Lung (tissue), 12 donors: ENCODE measurements around the gene ERFL. TPM values are rescaled to one million over a fixed set of nuclear protein-coding genes. Genes with fewer than 3 reads are reported as not detected.

Experiments used
- ATAC-seq: fragments of 200-7000 bp; cut with Tn5 transposase; one replicate; pipeline ENCODE4 v1.9.1; 2020; ENCODE audit warnings: moderate number of reproducible peaks; ENCODE audit not compliant: insufficient read depth, low FRiP score
- DNase-seq, 3 donors: peaks; one replicate each; pipeline ENCODE4 v3.0.0-alpha.2; 2013 to 2017
- H3K27ac ChIP-seq, 2 donors: one replicate each; pipeline ENCODE4 v1.5.1; 2013; ENCODE audit warnings: mild to moderate bottlenecking in 2 of 2, moderate library complexity in 2 of 2, control low read depth in 1 of 2, inconsistent platforms in 1 of 2, low read depth in 1 of 2, low read length in 1 of 2
- H3K27me3 ChIP-seq, 3 donors: one replicate each; pipeline ENCODE4 v1.5.1; 2013; ENCODE audit warnings: low read length in 2 of 3; ENCODE audit not compliant: control insufficient read depth in 3 of 3, insufficient read depth in 3 of 3
- H3K36me3 ChIP-seq, 4 donors: one replicate each; pipeline ENCODE4 v1.5.1; 2013; ENCODE audit warnings: low read length in 4 of 4, mild to moderate bottlenecking in 1 of 4, moderate library complexity in 1 of 4; ENCODE audit not compliant: control insufficient read depth in 4 of 4, insufficient read depth in 4 of 4
- H3K4me1 ChIP-seq, 5 donors: one replicate each; pipeline ENCODE4 v1.5.1; 2013; ENCODE audit warnings: low read length in 5 of 5, mild to moderate bottlenecking in 2 of 5, moderate library complexity in 1 of 5; ENCODE audit not compliant: control insufficient read depth in 5 of 5, insufficient read depth in 5 of 5
- H3K4me3 ChIP-seq: one replicate; pipeline ENCODE4 v1.5.1; 2013; ENCODE audit warnings: mild to moderate bottlenecking, control low read depth, moderate library complexity
- H3K9ac ChIP-seq, 2 donors: one replicate each; pipeline ENCODE4 v1.5.1; 2013; ENCODE audit warnings: low read length in 2 of 2, control low read depth in 1 of 2; ENCODE audit not compliant: insufficient read depth in 1 of 2
- H3K9me3 ChIP-seq, 4 donors: one replicate each; pipeline ENCODE4 v1.5.1; 2013; ENCODE audit warnings: low read length in 3 of 4, mild to moderate bottlenecking in 1 of 4, moderate library complexity in 1 of 4; ENCODE audit not compliant: control insufficient read depth in 4 of 4, insufficient read depth in 3 of 4
- WGBS, 2 donors: extraction: QIAGEN DNeasy Blood & Tissue Kit; methylation state at CpG; one replicate each; pipeline ENCODE4 v1.1.7; 2013; 5-methylcytosine and 5-hydroxymethylcytosine counted together
- polyA plus RNA-seq, 2 donors: library from polyadenylated mRNA; stranded (reverse); fragments of 200-250 nt; gene quantifications; one replicate each; pipeline ENCODE4 v1.2.1, GENCODE V29; 2013
- total RNA-seq, 2 donors: library from RNA; depleted of rRNA in 1 of 2; stranded (reverse); fragments of >200 nt in 1 of 2; gene quantifications; one replicate each; pipeline ENCODE4 v1.2.1, GENCODE V29; 2014 to 2021
- TF ChIP-seq, protein P1 (sequence below): IDR thresholded peaks from 2 replicates; pipeline ENCODE4 v1.5.1; 2012; ENCODE audit warnings: mild to moderate bottlenecking; ENCODE audit errors: control extremely low read depth, extremely low read depth
- donor health status: control.
- donor health status: control.
- donor health status: Bipolar disorder and iron deficiency.
- donor health status: healthy.
- donor health status: DM: yes; HTN: yes; CAD: no.

The ERFL gene
- total and polyA plus RNA-seq, 4 donors, result 0.16 to 0.67 (median 0.37) TPM; not detected in 1

DNA sequence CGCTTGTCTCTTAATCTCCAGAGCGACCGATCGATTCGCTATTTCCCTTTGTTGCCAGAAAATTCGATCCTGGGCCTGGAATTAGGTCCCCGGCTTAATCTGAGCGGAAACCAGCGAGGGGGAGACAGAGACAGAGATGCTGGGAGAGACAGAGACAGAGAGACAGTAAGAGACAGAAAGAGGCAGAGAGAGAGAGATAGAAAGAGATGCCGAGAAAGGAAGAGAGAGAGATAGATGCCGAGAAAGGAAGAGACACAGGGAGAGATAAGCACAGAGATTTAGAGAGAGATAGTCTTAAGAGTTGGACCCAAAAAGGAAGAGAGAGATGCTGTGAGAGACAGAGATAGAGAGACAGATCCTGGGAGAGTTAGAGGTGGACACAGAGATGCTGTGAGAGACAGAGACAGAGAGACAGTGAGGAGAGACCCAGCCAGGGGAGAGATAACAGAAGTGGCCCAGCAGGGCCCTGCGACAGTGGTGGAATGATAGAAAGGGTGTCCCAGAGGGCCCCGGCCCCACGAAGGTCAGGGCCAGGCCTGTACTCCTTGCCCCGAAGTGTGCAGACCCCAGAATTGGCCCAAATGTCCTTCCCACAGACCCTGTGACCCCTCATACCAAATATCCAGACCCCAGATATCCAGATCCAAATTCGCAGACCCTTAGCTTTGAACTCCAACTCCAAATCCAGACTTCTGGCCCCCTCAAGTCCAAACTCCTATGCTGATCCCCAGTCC, 1.3 kb downstream of the ERFL start:
- TF ChIP-seq, protein P1, sequence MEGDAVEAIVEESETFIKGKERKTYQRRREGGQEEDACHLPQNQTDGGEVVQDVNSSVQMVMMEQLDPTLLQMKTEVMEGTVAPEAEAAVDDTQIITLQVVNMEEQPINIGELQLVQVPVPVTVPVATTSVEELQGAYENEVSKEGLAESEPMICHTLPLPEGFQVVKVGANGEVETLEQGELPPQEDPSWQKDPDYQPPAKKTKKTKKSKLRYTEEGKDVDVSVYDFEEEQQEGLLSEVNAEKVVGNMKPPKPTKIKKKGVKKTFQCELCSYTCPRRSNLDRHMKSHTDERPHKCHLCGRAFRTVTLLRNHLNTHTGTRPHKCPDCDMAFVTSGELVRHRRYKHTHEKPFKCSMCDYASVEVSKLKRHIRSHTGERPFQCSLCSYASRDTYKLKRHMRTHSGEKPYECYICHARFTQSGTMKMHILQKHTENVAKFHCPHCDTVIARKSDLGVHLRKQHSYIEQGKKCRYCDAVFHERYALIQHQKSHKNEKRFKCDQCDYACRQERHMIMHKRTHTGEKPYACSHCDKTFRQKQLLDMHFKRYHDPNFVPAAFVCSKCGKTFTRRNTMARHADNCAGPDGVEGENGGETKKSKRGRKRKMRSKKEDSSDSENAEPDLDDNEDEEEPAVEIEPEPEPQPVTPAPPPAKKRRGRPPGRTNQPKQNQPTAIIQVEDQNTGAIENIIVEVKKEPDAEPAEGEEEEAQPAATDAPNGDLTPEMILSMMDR, result no peak
- Histone ChIP-seq H3K4me3 (no peak overlapping the region), H3K27me3 (peaks cover 5 to 90% (median 79%) of the 10 kb centered on the region in 3 donors), H3K4me1 (peaks cover 0 to 2% (median 0%) of the 10 kb centered on the region in 5 donors), H3K9me3 (peaks cover 0 to 7% (median 0%) of the 10 kb centered on the region in 4 donors), H3K9ac (no peak overlapping the region), H3K27ac (no peak overlapping the region), H3K36me3 (no peaks in the 10 kb centered on the region)
- 53 to 64% methylated on average over 16 of the region's 16 CpGs for WGBS, 2 donors
- ATAC-seq, result no peak
- no peak for DNase-seq

DNA sequence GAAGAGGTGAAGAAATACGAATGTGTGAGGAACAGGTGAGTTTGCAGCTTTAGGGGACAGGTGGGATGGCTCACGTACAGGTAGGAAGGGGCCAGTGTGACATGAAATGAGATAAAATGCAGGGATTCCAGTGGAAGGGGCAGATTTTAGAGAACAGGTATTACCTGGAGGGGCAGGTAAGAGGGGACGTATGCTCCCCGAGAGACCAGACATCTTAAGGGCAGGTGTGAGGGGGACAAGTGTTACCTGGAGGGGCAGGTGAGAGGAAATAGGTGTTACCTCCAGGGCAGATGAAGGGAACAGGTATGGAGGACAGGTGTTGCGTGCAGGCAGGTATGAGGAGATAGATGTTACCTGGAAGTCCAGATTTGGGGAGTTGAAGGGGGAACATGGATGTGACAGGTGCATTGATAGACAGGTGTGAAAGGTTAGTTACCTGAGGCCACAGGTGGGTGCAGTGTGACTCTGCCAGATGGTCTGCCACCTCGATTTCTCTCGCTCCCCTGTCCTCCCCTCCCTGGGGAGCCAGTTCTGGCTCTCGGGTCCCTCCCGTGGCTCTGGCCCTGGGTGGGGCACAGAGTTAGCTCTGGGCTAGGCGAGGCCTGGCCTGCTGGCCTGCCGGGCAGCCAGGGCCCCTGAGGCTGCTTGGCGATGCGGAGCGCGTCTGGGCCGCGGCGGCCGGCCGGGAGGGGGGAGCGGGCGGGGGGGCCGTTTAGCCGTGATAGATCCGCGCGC, 2.1 kb downstream of the ERFL start:
- no peak for ATAC-seq
- peaks cover 5 to 90% (median 77%) of the 10 kb centered on the region in 3 donors for H3K27me3 ChIP-seq
- H3K4me1 ChIP-seq, result peaks cover 0 to 2% (median 0%) of the 10 kb centered on the region in 5 donors
- peaks cover 0 to 7% (median 0%) of the 10 kb centered on the region in 4 donors for H3K9me3 ChIP-seq
- H3K27ac ChIP-seq, result no peak overlapping the region
- H3K36me3 ChIP-seq, result no peaks in the 10 kb centered on the region
- no peak overlapping the region for H3K4me3 ChIP-seq
- no peak for DNase-seq
- 37 to 49% methylated on average over 27 of the region's 27 CpGs for WGBS, 2 donors
- TF ChIP-seq, protein P1, result no peak
- no peak overlapping the region for H3K9ac ChIP-seq

DNA sequence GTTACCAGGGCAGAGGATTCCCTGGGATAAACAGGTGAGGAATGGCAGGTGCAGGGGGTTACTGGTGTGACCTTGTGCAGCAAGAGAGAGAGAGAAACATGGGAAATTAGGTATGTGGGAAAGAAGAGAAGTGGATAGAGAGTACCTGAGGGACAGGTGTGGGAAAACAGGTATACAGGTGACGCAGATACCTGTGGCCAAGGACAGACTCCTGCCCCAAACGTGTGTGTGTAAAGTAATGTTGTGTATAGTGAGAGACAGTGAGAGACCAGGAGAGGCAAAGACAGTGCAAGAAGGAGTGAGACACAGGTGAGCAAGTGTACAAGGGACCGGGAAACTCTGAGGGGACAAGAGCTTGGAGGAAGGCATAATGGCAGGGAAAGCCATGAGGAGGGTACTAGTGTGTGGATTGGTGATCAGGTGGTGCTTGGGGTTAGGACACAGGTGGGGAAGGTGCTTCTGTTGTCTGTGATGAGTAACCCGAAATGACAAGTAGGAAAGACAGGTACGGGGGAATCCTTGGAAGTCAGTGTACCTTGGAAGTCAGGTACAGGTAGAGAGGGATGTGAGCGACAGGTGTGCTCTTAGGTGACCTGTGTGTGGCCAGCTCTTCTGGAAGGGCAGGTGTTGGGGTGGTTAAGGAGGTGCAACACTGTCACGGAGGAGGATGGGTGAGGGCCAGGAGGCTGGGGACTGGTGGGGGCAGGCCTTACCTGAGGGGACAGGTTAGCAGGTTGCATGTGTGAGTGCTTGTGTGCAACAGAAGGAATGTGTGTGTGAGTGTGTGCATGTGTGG, 2.8 kb downstream of the ERFL start:
- WGBS, 2 donors, result 58 to 59% methylated on average over 7 of the region's 7 CpGs
- H3K4me3 ChIP-seq, result no peak overlapping the region
- no peak overlapping the region for H3K9ac ChIP-seq
- DNase-seq (no peak), ATAC-seq (no peak)
- TF ChIP-seq, protein P1, result no peak
- no peaks in the 10 kb centered on the region for H3K36me3 ChIP-seq
- no peak overlapping the region for H3K27ac ChIP-seq
- peaks cover 5 to 90% (median 75%) of the 10 kb centered on the region in 3 donors for H3K27me3 ChIP-seq
- H3K9me3 ChIP-seq, result peaks cover 0 to 9% (median 0%) of the 10 kb centered on the region in 4 donors
- peaks cover 0 to 2% (median 0%) of the 10 kb centered on the region in 5 donors for H3K4me1 ChIP-seq
